ENCODE measurements around the gene SH3RF3.

Gene SH3RF3

GRCh38 chr2:109370399-109371035 is 241.5 kb downstream of the SH3RF3 start:
- Histone ChIP-seq H3K79me1 (ENCODE audit: low read length) (no peaks in the 10 kb centered on the region), H3K4ac (ENCODE audit: low read depth, low read length) (no peak overlapping the region), H2AK5ac (ENCODE audit: low read length) (no peak overlapping the region), H3K27me3 (ENCODE audit: insufficient read depth, low read length, poor library complexity) (no peaks in the 10 kb centered on the region), H3K36me3 (ENCODE audit: control insufficient read depth, insufficient read depth, low read length) (no peaks in the 10 kb centered on the region), H4K8ac (ENCODE audit: low read depth, low read length) (no peak overlapping the region), H3K9ac (ENCODE audit: low read length) (no peak overlapping the region), H3K27ac (ENCODE audit: low read depth, low read length) (no peak overlapping the region), H3K18ac (ENCODE audit: low read length) (no peak overlapping the region), H3K23ac (ENCODE audit: low read length) (no peak overlapping the region), H3K4me3 (ENCODE audit: low read length) (no peak overlapping the region), H4K5ac (ENCODE audit: low read length) (no peak overlapping the region), H3K56ac (ENCODE audit: low read length) (no peak overlapping the region), H2BK120ac (ENCODE audit: low read depth, low read length) (no peak overlapping the region), H3K79me2 (ENCODE audit: control insufficient read depth, insufficient read depth, low read length) (no peaks in the 10 kb centered on the region), H3K4me2 (ENCODE audit: low read length) (no peak overlapping the region), H2BK15ac (replicated peaks; ENCODE audit: low read depth) (no peak overlapping the region), H2BK5ac (ENCODE audit: low read length) (no peak overlapping the region), H3K4me1 (ENCODE audit: control insufficient read depth, low read depth, low read length) (no peaks in the 10 kb centered on the region)
- WGBS (ENCODE audit: extremely low coverage, insufficient coverage, low lambda C conversion rate): no CpG with 5 or more reads among the region's 13 CpGs
- DNase-seq: no peak

- no peaks in the 10 kb centered on the region for H3K79me1 ChIP-seq (ENCODE audit: low read length)
- no peak overlapping the region for H3K23ac ChIP-seq (ENCODE audit: low read length)
- no peak overlapping the region for H2BK120ac ChIP-seq (ENCODE audit: low read depth, low read length)
- no peaks in the 10 kb centered on the region for H3K4me1 ChIP-seq (ENCODE audit: control insufficient read depth, low read depth, low read length)
- H2BK15ac ChIP-seq (replicated peaks; ENCODE audit: low read depth): no peak overlapping the region
- H2AK5ac ChIP-seq (ENCODE audit: low read length): no peak overlapping the region
- H3K56ac ChIP-seq (ENCODE audit: low read length): no peak overlapping the region
- no peaks in the 10 kb centered on the region for H3K36me3 ChIP-seq (ENCODE audit: control insufficient read depth, insufficient read depth, low read length)
- H3K27ac ChIP-seq (ENCODE audit: low read depth, low read length): no peak overlapping the region
- no peak overlapping the region for H3K4me3 ChIP-seq (ENCODE audit: low read length)
- H3K18ac ChIP-seq (ENCODE audit: low read length): no peak overlapping the region
- H2BK5ac ChIP-seq (ENCODE audit: low read length): no peak overlapping the region
- no peaks in the 10 kb centered on the region for H3K79me2 ChIP-seq (ENCODE audit: control insufficient read depth, insufficient read depth, low read length)
- no peak overlapping the region for H3K4ac ChIP-seq (ENCODE audit: low read depth, low read length)
- no peak overlapping the region for H3K9ac ChIP-seq (ENCODE audit: low read length)
- WGBS (ENCODE audit: extremely low coverage, insufficient coverage, low lambda C conversion rate): no CpG with 5 or more reads among the region's 18 CpGs
- DNase-seq: no peak
- H4K8ac ChIP-seq (ENCODE audit: low read depth, low read length): no peak overlapping the region
- H3K4me2 ChIP-seq (ENCODE audit: low read length): no peak overlapping the region
- H4K5ac ChIP-seq (ENCODE audit: low read length): no peak overlapping the region
- no peaks in the 10 kb centered on the region for H3K27me3 ChIP-seq (ENCODE audit: insufficient read depth, low read length, poor library complexity)
Observed at GRCh38 chr2:109371481-109372170, 242.6 kb downstream of the SH3RF3 start.

GRCh38 chr2:109372171-109372568 is 243.2 kb downstream of the SH3RF3 start:
- no peaks in the 10 kb centered on the region for H3K36me3 ChIP-seq (ENCODE audit: control insufficient read depth, insufficient read depth, low read length)
- no peak overlapping the region for H2BK5ac ChIP-seq (ENCODE audit: low read length)
- H3K4ac ChIP-seq (ENCODE audit: low read depth, low read length): no peak overlapping the region
- H2BK120ac ChIP-seq (ENCODE audit: low read depth, low read length): no peak overlapping the region
- no peak overlapping the region for H3K9ac ChIP-seq (ENCODE audit: low read length)
- H3K56ac ChIP-seq (ENCODE audit: low read length): no peak overlapping the region
- WGBS (ENCODE audit: extremely low coverage, insufficient coverage, low lambda C conversion rate): no CpG with 5 or more reads among the region's 4 CpGs
- H2BK15ac ChIP-seq (replicated peaks; ENCODE audit: low read depth): no peak overlapping the region
- no peak overlapping the region for H3K4me3 ChIP-seq (ENCODE audit: low read length)
- no peaks in the 10 kb centered on the region for H3K4me1 ChIP-seq (ENCODE audit: control insufficient read depth, low read depth, low read length)
- H3K18ac ChIP-seq (ENCODE audit: low read length): no peak overlapping the region
- H3K23ac ChIP-seq (ENCODE audit: low read length): no peak overlapping the region
- H3K79me2 ChIP-seq (ENCODE audit: control insufficient read depth, insufficient read depth, low read length): no peaks in the 10 kb centered on the region
- H2AK5ac ChIP-seq (ENCODE audit: low read length): no peak overlapping the region
- DNase-seq: no peak
- no peak overlapping the region for H4K5ac ChIP-seq (ENCODE audit: low read length)
- no peak overlapping the region for H4K8ac ChIP-seq (ENCODE audit: low read depth, low read length)
- H3K79me1 ChIP-seq (ENCODE audit: low read length): no peaks in the 10 kb centered on the region
- no peak overlapping the region for H3K4me2 ChIP-seq (ENCODE audit: low read length)
- no peaks in the 10 kb centered on the region for H3K27me3 ChIP-seq (ENCODE audit: insufficient read depth, low read length, poor library complexity)
- H3K27ac ChIP-seq (ENCODE audit: low read depth, low read length): no peak overlapping the region

GRCh38 chr2:109372614-109373013 is 243.6 kb downstream of the SH3RF3 start:
- Histone ChIP-seq H2BK5ac (ENCODE audit: low read length) (no peak overlapping the region), H3K4ac (ENCODE audit: low read depth, low read length) (no peak overlapping the region), H2BK15ac (replicated peaks; ENCODE audit: low read depth) (no peak overlapping the region), H3K18ac (ENCODE audit: low read length) (no peak overlapping the region), H3K79me2 (ENCODE audit: control insufficient read depth, insufficient read depth, low read length) (no peaks in the 10 kb centered on the region), H4K8ac (ENCODE audit: low read depth, low read length) (no peak overlapping the region), H3K23ac (ENCODE audit: low read length) (no peak overlapping the region), H3K79me1 (ENCODE audit: low read length) (no peaks in the 10 kb centered on the region), H2AK5ac (ENCODE audit: low read length) (no peak overlapping the region), H3K4me2 (ENCODE audit: low read length) (no peak overlapping the region), H3K27ac (ENCODE audit: low read depth, low read length) (no peak overlapping the region), H2BK120ac (ENCODE audit: low read depth, low read length) (no peak overlapping the region), H3K56ac (ENCODE audit: low read length) (no peak overlapping the region), H3K27me3 (ENCODE audit: insufficient read depth, low read length, poor library complexity) (no peaks in the 10 kb centered on the region), H4K5ac (ENCODE audit: low read length) (no peak overlapping the region), H3K9ac (ENCODE audit: low read length) (no peak overlapping the region), H3K4me3 (ENCODE audit: low read length) (no peak overlapping the region), H3K36me3 (ENCODE audit: control insufficient read depth, insufficient read depth, low read length) (no peaks in the 10 kb centered on the region), H3K4me1 (ENCODE audit: control insufficient read depth, low read depth, low read length) (no peaks in the 10 kb centered on the region)
- WGBS (ENCODE audit: extremely low coverage, insufficient coverage, low lambda C conversion rate): no CpG with 5 or more reads among the region's 7 CpGs
- no peak for DNase-seq

DNA sequence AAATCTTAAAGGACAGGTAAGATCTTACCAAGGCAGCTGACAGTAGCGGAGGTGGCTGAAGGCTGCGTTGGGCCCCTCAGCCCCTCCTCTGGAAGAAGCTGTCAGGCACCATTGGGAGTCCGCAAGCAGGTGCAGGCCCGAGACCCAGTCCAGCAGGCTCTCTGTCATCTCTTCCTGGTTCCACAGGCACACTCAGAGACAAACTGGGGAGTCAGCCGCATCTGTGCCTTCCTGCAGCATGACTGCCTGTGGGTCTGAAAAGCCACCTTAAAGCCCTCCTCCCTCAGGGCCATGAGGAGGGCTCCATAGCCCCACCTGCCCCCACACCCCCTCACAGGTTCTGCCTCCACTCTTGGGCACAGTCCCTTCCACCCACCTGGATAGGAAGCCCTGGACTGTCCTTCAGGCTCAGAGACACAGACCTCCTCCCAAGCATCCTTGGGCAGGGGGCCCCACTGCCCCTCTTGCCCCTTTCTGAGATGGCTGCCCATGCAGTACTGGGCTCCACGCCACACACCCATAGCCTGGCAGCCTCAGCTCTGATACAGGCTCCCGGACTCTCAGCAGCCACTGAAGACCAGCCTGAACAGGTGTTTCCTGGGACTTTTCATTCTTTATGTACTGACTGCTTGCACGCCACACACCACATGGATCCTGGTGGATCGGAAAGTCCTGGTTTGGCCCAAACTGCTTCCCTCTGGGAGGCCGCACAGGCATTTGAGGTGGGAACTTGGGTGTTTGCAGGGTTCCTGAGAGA is 245.0 kb downstream of the SH3RF3 start:
- H2BK5ac ChIP-seq (ENCODE audit: low read length): no peak overlapping the region
- H4K5ac ChIP-seq (ENCODE audit: low read length): no peak overlapping the region
- no peak overlapping the region for H3K4me2 ChIP-seq (ENCODE audit: low read length)
- no peaks in the 10 kb centered on the region for H3K4me1 ChIP-seq (ENCODE audit: control insufficient read depth, low read depth, low read length)
- no peak overlapping the region for H3K18ac ChIP-seq (ENCODE audit: low read length)
- H3K4ac ChIP-seq (ENCODE audit: low read depth, low read length): no peak overlapping the region
- no peaks in the 10 kb centered on the region for H3K79me1 ChIP-seq (ENCODE audit: low read length)
- H2BK120ac ChIP-seq (ENCODE audit: low read depth, low read length): no peak overlapping the region
- no peak overlapping the region for H2BK15ac ChIP-seq (replicated peaks; ENCODE audit: low read depth)
- no peaks in the 10 kb centered on the region for H3K79me2 ChIP-seq (ENCODE audit: control insufficient read depth, insufficient read depth, low read length)
- no peak overlapping the region for H3K27ac ChIP-seq (ENCODE audit: low read depth, low read length)
- WGBS (ENCODE audit: extremely low coverage, insufficient coverage, low lambda C conversion rate): no CpG with 5 or more reads among the region's 10 CpGs
- H3K27me3 ChIP-seq (ENCODE audit: insufficient read depth, low read length, poor library complexity): no peaks in the 10 kb centered on the region
- no peak overlapping the region for H3K9ac ChIP-seq (ENCODE audit: low read length)
- no peak overlapping the region for H4K8ac ChIP-seq (ENCODE audit: low read depth, low read length)
- H3K36me3 ChIP-seq (ENCODE audit: control insufficient read depth, insufficient read depth, low read length): no peaks in the 10 kb centered on the region
- H3K4me3 ChIP-seq (ENCODE audit: low read length): no peak overlapping the region
- no peak for DNase-seq
- no peak overlapping the region for H2AK5ac ChIP-seq (ENCODE audit: low read length)
- H3K56ac ChIP-seq (ENCODE audit: low read length): no peak overlapping the region
- H3K23ac ChIP-seq (ENCODE audit: low read length): no peak overlapping the region

Measured in mesendoderm (in vitro differentiated cells).